ENCODE results near the gene CNIH1.

GRCh38 chr14:54465654-54466053, 24.5 kb upstream of the CNIH1 start:
- TF ChIP-seq CTCF (IDR thresholded peaks at IDR 0.05 in 4 of 5, conservative IDR thresholded peaks at IDR 0.05 in 1 of 5) (no peak), POLR2A (IDR thresholded peaks at IDR 0.05) (no peak)
